ENCODE measurements around the gene VWA5B2. TPM values are rescaled to one million over a fixed set of nuclear protein-coding genes. Genes with fewer than 3 reads are reported as not detected.

The VWA5B2 gene
- total RNA-seq, 1 experiment from 2014 or later, result 10.6 TPM

- no peaks in the 10 kb centered on the region for H3K79me2 ChIP-seq (ENCODE audit: insufficient read depth, low read length)
- peak overlapping the region; percentile 97 for H3K4me2 ChIP-seq (ENCODE audit: low read length)
- H3K9me3 ChIP-seq (ENCODE audit: control insufficient read depth in 1 of 2, insufficient read depth in 1 of 2, low read depth in 1 of 2, low read length in 2 of 2), result no peaks in the 10 kb centered on the region
- ChIA-PET CTCF (interaction anchor here (0.8 kb wide), 1 partner anchor 57 kb away, joined by 3 read pairs; no protein-coding TSS in a partner anchor), POLR2A (interaction anchor here (1.0 kb wide), 1 partner anchor 72 kb away, joined by 3 read pairs; no protein-coding TSS in a partner anchor), RAD21 (ENCODE audit: low non-redundant PET in 1 of 2, low total read pairs in 2 of 2, uncharacterized antibody in 2 of 2, unreplicated experiment in 2 of 2) (no interaction called here)
- no peaks in the 10 kb centered on the region for H3K9me2 ChIP-seq (ENCODE audit: insufficient read depth)
- no peak overlapping the region for H2AFZ ChIP-seq (ENCODE audit: low read depth, low read length, poor library complexity, severe bottlenecking)
- intact Hi-C loops (cut with micrococcal nuclease), result no loop called here
- H3K36me3 ChIP-seq (ENCODE audit: control insufficient read depth in 1 of 2, insufficient read depth in 2 of 2, low read length in 2 of 2), result no peaks in the 10 kb centered on the region
- H3K27me3 ChIP-seq (ENCODE audit: insufficient read depth, low read length), result no peaks in the 10 kb centered on the region
- DNase-seq (ENCODE audit: low read depth, low spot score) (no peak), ATAC-seq (no peak)
- H3K9ac ChIP-seq (ENCODE audit: low read length), result peak overlapping the region; percentile 61
- H3K27ac ChIP-seq (ENCODE audit: low read depth, low read length), result peak overlapping the region; percentile 12; the same call in 1 of the 2 replicates
- no peaks in the 10 kb centered on the region for H4K20me1 ChIP-seq (ENCODE audit: insufficient read depth)
- peaks cover 12 to 34% of the 10 kb centered on the region in 2 experiments for H3K4me1 ChIP-seq (ENCODE audit: control insufficient read depth in 1 of 2, insufficient read depth in 2 of 2, low read length in 2 of 2)
- TF ChIP-seq YY1 (IDR thresholded peaks at IDR 0.05; ENCODE audit: extremely low read depth, insufficient replicate concordance, low read depth, low read length) (no peak), CBX3 (IDR thresholded peaks at IDR 0.05; ENCODE audit: low read depth) (no peak), SIN3A (IDR thresholded peaks at IDR 0.05; ENCODE audit: low read depth) (no peak), EGR1 (IDR thresholded peaks at IDR 0.05; ENCODE audit: low read depth) (no peak), ELF1 (IDR thresholded peaks at IDR 0.05; ENCODE audit: borderline replicate concordance, low read depth) (no peak), POLR2A (IDR thresholded peaks at IDR 0.05; ENCODE audit: borderline replicate concordance, extremely low read depth, insufficient read depth, insufficient read length) (no peak), RAD21 (IDR thresholded peaks at IDR 0.05; ENCODE audit: low read depth) (no peak)
- BruUV-seq (replicated peaks), result no TSS peak
- H3K4me3 ChIP-seq (replicated peaks in 1 of 2; ENCODE audit: low read depth in 1 of 2, low read length in 2 of 2), result peak overlapping the region in 1 of 2 experiments; percentile 73; a peak in 3 of 4 replicates
Observed at GRCh38 chr3:184230603-184231528, 1.5 kb downstream of the VWA5B2 start.

GRCh38 chr3:184231671-184232070 lies 2.3 kb downstream of the VWA5B2 start:
- no peak for DNase-seq (ENCODE audit: low read depth, low spot score)
- Histone ChIP-seq H3K9me3 (ENCODE audit: control insufficient read depth in 1 of 2, insufficient read depth in 1 of 2, low read depth in 1 of 2, low read length in 2 of 2) (no peaks in the 10 kb centered on the region), H3K27ac (ENCODE audit: low read depth, low read length) (no peak overlapping the region), H3K4me3 (replicated peaks in 1 of 2; ENCODE audit: low read depth in 1 of 2, low read length in 2 of 2) (no peak overlapping the region), H3K36me3 (ENCODE audit: control insufficient read depth in 1 of 2, insufficient read depth in 2 of 2, low read length in 2 of 2) (no peaks in the 10 kb centered on the region), H3K79me2 (ENCODE audit: insufficient read depth, low read length) (no peaks in the 10 kb centered on the region), H3K4me2 (ENCODE audit: low read length) (no peak overlapping the region), H3K9me2 (ENCODE audit: insufficient read depth) (no peaks in the 10 kb centered on the region), H2AFZ (ENCODE audit: low read depth, low read length, poor library complexity, severe bottlenecking) (no peak overlapping the region), H3K27me3 (ENCODE audit: insufficient read depth, low read length) (no peaks in the 10 kb centered on the region), H3K4me1 (ENCODE audit: control insufficient read depth in 1 of 2, insufficient read depth in 2 of 2, low read length in 2 of 2) (peaks cover 12 to 34% of the 10 kb centered on the region in 2 experiments), H3K9ac (ENCODE audit: low read length) (no peak overlapping the region), H4K20me1 (ENCODE audit: insufficient read depth) (no peaks in the 10 kb centered on the region)
- CTCF ChIA-PET, result no interaction called here
- no peak for ATAC-seq
- POLR2A ChIA-PET, result interaction anchor here (1.0 kb wide), 1 partner anchor 73 kb away, joined by 3 read pairs; no protein-coding TSS in a partner anchor
- BruUV-seq (replicated peaks), result no TSS peak
- intact Hi-C loops (cut with micrococcal nuclease), result no loop called here
- RAD21 ChIA-PET (ENCODE audit: low non-redundant PET in 1 of 2, low total read pairs in 2 of 2, uncharacterized antibody in 2 of 2, unreplicated experiment in 2 of 2), result no interaction called here
- TF ChIP-seq SRF (IDR thresholded peaks at IDR 0.05; ENCODE audit: low read depth) (no peak), ZBTB33 (IDR thresholded peaks at IDR 0.05; ENCODE audit: extremely low read depth, insufficient replicate concordance, low read length) (no peak), JUND (IDR thresholded peaks at IDR 0.05) (no peak), CBX3 (IDR thresholded peaks at IDR 0.05; ENCODE audit: low read depth) (no peak), CEBPB (IDR thresholded peaks at IDR 0.05; ENCODE audit: low read depth) (no peak), EZH2phosphoT487 (IDR thresholded peaks at IDR 0.05; ENCODE audit: borderline replicate concordance) (no peak), FOSL1 (IDR thresholded peaks at IDR 0.05; ENCODE audit: low read depth) (no peak), ZFX (IDR thresholded peaks at IDR 0.05) (no peak), POLR2AphosphoS5 (IDR thresholded peaks at IDR 0.05; ENCODE audit: low read depth, low read length) (no peak), YY1 (IDR thresholded peaks at IDR 0.05; ENCODE audit: extremely low read depth, insufficient replicate concordance, low read depth, low read length) (no peak)
